Measurements from ENCODE around the gene CMIP. TPM values are rescaled to one million over a fixed set of nuclear protein-coding genes. Genes with fewer than 3 reads are reported as not detected.
A peak's percentile ranks its signal among the peaks of the same experiment; 100 is the strongest.

Gene CMIP
- total RNA-seq, 1 experiment from 2014 or later = 68.0 TPM

- intact Hi-C loops (cut with micrococcal nuclease; ENCODE audit: unreplicated experiment) = no loop called here
- TF ChIP-seq, protein P1, sequence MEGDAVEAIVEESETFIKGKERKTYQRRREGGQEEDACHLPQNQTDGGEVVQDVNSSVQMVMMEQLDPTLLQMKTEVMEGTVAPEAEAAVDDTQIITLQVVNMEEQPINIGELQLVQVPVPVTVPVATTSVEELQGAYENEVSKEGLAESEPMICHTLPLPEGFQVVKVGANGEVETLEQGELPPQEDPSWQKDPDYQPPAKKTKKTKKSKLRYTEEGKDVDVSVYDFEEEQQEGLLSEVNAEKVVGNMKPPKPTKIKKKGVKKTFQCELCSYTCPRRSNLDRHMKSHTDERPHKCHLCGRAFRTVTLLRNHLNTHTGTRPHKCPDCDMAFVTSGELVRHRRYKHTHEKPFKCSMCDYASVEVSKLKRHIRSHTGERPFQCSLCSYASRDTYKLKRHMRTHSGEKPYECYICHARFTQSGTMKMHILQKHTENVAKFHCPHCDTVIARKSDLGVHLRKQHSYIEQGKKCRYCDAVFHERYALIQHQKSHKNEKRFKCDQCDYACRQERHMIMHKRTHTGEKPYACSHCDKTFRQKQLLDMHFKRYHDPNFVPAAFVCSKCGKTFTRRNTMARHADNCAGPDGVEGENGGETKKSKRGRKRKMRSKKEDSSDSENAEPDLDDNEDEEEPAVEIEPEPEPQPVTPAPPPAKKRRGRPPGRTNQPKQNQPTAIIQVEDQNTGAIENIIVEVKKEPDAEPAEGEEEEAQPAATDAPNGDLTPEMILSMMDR (IDR thresholded peaks at IDR 0.05; ENCODE audit: insufficient read depth in 1 of 2, low read depth in 1 of 2, low read length in 1 of 2, severe bottlenecking in 1 of 2, unreplicated experiment in 1 of 2) = no peak
- H3K4me1 ChIP-seq = peaks cover 9% of the 10 kb centered on the region
- Mint-ChIP-seq H3K27ac (ENCODE audit: unreplicated experiment) (no peak overlapping the region), H3K27me3 (ENCODE audit: insufficient read depth, unreplicated experiment) (no peaks in the 10 kb centered on the region), H3K9me3 (ENCODE audit: unreplicated experiment) (no peaks in the 10 kb centered on the region), H3K4me1 (ENCODE audit: low read depth, unreplicated experiment) (peaks cover 35% of the 10 kb centered on the region), H3K36me3 (ENCODE audit: insufficient read depth, unreplicated experiment) (peaks cover 17% of the 10 kb centered on the region), H3K4me3 (ENCODE audit: unreplicated experiment) (no peak overlapping the region)
- no peaks in the 10 kb centered on the region for H3K27me3 ChIP-seq (replicated peaks; ENCODE audit: control insufficient read depth, insufficient read depth, low read length)
- no peaks in the 10 kb centered on the region for H3K9me3 ChIP-seq
- no peak for DNase-seq
- CTCF ChIA-PET = no interaction called here
- POLR2A ChIA-PET = no interaction called here
- H3K4me3 ChIP-seq (ENCODE audit: low read depth, low read length) = no peak overlapping the region
- BruUV-seq (replicated peaks) = no TSS peak
- H3K36me3 ChIP-seq (ENCODE audit: control insufficient read depth, insufficient read depth, low read length) = peaks cover 5% of the 10 kb centered on the region; the same call in 1 of the 2 replicates
These were observed 19.7 kb downstream of the CMIP start for GRCh38 chr16:81464279-81464678.

DNA sequence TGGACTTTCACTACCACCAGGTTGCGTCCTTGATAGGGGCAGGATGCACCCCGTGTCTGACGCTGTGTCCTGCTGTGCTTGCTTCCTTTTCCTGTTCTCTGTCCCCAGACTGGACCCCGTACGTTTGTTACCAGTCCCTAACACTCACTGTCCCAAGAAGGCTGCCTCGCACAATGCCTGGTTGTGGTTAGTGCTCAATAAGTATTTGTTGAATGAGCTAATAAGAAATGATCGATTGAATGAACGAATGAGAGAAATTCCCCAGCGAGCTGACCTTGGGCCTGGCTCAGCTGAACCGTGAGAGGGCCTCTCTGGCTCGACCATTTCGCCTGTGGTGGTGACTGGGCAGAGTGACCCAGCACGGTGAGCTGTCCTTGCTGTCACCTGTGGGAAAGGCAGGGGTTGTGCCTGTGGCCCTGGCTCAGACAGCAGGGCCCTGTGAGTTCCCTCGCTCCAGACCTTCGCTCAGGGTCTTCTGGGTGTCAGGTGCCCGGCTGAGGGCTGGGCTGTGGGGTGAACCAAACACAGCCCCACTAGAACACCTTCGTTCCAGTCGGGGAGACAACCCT is 20.9 kb downstream of the CMIP start:
- intact Hi-C loops (cut with micrococcal nuclease; ENCODE audit: unreplicated experiment) = no loop called here
- Histone ChIP-seq H3K27me3 (replicated peaks; ENCODE audit: control insufficient read depth, insufficient read depth, low read length) (no peaks in the 10 kb centered on the region), H3K9me3 (no peaks in the 10 kb centered on the region), H3K36me3 (ENCODE audit: control insufficient read depth, insufficient read depth, low read length) (peaks cover 2% of the 10 kb centered on the region; the same call in 1 of the 2 replicates), H3K4me3 (ENCODE audit: low read depth, low read length) (no peak overlapping the region), H3K4me1 (peaks cover 9% of the 10 kb centered on the region)
- Mint-ChIP-seq H3K36me3 (ENCODE audit: insufficient read depth, unreplicated experiment) (peaks cover 14% of the 10 kb centered on the region), H3K4me3 (ENCODE audit: unreplicated experiment) (no peak overlapping the region), H3K4me1 (ENCODE audit: low read depth, unreplicated experiment) (peaks cover 42% of the 10 kb centered on the region), H3K9me3 (ENCODE audit: unreplicated experiment) (no peaks in the 10 kb centered on the region), H3K27ac (ENCODE audit: unreplicated experiment) (no peak overlapping the region), H3K27me3 (ENCODE audit: insufficient read depth, unreplicated experiment) (no peaks in the 10 kb centered on the region)
- TF ChIP-seq, protein P1 (IDR thresholded peaks at IDR 0.05; ENCODE audit: insufficient read depth in 1 of 2, low read depth in 1 of 2, low read length in 1 of 2, severe bottlenecking in 1 of 2, unreplicated experiment in 1 of 2) = no peak
- no TSS peak for BruUV-seq (replicated peaks)
- POLR2A ChIA-PET = no interaction called here
- DNase-seq = no peak
- CTCF ChIA-PET = no interaction called here

DNA sequence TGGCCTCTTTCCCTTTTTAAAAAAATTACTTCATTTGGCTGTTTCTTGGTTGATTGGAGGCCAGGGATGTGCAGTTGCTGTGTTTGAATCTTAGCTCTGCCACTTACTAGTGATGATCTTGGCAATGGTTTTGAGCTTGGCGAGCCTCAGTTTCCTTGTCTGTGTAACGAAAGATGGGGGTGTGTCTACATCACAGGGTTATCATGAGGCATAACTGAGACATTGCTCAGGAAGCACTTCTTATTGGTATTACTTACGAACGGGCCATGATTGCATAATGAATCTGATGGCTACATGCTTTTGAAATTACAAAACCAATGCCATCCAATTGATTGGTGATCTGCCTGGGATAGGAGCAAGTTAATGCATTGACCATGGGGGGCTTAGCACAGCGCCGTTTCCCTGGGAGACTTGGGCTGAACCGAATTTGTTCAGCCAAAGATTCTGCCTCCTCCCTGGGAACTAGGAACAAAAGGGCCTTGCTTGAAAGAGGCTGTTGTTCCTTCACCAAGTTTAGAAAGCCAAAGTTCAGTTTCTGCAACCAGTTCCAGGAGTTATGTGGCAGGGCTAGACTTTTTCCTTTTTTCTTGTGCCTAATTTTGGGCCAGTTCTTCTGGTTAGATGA is 21.9 kb downstream of the CMIP start:
- peaks cover 40% of the 10 kb centered on the region for H3K4me1 Mint-ChIP-seq (ENCODE audit: low read depth, unreplicated experiment)

More for the DNA sequence above, 21.9 kb downstream of the CMIP start:
- POLR2A ChIA-PET = no interaction called here
- H3K4me3 ChIP-seq (ENCODE audit: low read depth, low read length) = no peak overlapping the region
- no peak for DNase-seq
- no peaks in the 10 kb centered on the region for H3K27me3 Mint-ChIP-seq (ENCODE audit: insufficient read depth, unreplicated experiment)
- no peaks in the 10 kb centered on the region for H3K9me3 Mint-ChIP-seq (ENCODE audit: unreplicated experiment)
- H3K36me3 ChIP-seq (ENCODE audit: control insufficient read depth, insufficient read depth, low read length) = no peaks in the 10 kb centered on the region; the same call in 1 of the 2 replicates
- TF ChIP-seq, protein P1 (IDR thresholded peaks at IDR 0.05; ENCODE audit: insufficient read depth in 1 of 2, low read depth in 1 of 2, low read length in 1 of 2, severe bottlenecking in 1 of 2, unreplicated experiment in 1 of 2) = no peak
- peaks cover 6% of the 10 kb centered on the region for H3K36me3 Mint-ChIP-seq (ENCODE audit: insufficient read depth, unreplicated experiment)
- no peaks in the 10 kb centered on the region for H3K9me3 ChIP-seq
- intact Hi-C loops (cut with micrococcal nuclease; ENCODE audit: unreplicated experiment) = no loop called here
- CTCF ChIA-PET = no interaction called here
- peaks cover 9% of the 10 kb centered on the region for H3K4me1 ChIP-seq
- peak overlapping the region; percentile 64 for H3K27ac Mint-ChIP-seq (ENCODE audit: unreplicated experiment)
- H3K4me3 Mint-ChIP-seq (ENCODE audit: unreplicated experiment) = no peak overlapping the region
- no peaks in the 10 kb centered on the region for H3K27me3 ChIP-seq (replicated peaks; ENCODE audit: control insufficient read depth, insufficient read depth, low read length)
- BruUV-seq (replicated peaks) = no TSS peak
